ENCODE measurements around the gene GNA12. TPM values are rescaled to one million over a fixed set of nuclear protein-coding genes. Genes with fewer than 3 reads are reported as not detected.

The GNA12 gene
- total RNA-seq, 1 donor from 2014 or later = 68.6 TPM

DNA sequence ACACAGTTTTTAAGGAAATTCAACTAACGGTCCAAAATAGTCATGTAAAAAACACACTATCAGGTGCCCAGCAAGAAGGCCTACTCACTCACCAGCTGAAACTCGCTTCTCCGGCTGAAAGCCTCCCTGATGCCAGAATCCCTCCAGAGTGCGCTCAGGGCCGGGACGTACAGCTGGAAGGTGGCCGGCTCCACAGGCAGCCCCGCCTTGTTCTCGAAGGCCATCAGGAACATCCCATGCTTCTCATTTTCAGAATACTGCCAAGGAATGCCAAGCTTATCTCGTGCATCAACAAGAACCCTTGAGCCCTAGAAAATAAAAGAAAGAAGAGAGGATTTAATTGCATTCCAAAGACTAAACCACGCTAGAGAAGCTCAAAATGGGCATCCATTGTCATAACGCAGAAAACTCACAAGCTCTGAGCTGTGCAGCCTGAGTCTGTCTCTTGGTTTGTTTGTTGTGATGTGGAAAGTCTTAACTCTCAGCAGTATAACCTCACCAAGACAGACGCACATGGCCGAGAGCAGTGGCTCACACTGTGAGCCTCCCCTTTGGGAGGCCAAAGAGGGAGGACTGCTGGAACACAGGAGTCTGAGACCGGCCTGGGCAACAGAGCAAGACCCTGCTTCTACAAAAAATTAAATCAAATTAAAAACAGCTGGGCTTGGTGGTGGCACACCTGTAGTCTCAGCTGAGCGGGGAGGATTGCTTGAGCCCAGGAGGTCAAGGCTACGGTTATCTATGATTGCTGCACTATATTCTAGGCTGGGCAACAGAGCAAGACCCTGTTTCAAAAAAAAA lies 49.1 kb downstream of the GNA12 start:
- TF ChIP-seq, protein P1, sequence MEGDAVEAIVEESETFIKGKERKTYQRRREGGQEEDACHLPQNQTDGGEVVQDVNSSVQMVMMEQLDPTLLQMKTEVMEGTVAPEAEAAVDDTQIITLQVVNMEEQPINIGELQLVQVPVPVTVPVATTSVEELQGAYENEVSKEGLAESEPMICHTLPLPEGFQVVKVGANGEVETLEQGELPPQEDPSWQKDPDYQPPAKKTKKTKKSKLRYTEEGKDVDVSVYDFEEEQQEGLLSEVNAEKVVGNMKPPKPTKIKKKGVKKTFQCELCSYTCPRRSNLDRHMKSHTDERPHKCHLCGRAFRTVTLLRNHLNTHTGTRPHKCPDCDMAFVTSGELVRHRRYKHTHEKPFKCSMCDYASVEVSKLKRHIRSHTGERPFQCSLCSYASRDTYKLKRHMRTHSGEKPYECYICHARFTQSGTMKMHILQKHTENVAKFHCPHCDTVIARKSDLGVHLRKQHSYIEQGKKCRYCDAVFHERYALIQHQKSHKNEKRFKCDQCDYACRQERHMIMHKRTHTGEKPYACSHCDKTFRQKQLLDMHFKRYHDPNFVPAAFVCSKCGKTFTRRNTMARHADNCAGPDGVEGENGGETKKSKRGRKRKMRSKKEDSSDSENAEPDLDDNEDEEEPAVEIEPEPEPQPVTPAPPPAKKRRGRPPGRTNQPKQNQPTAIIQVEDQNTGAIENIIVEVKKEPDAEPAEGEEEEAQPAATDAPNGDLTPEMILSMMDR (IDR thresholded peaks at IDR 0.05; ENCODE audit: unreplicated experiment) = no peak
- no peak overlapping the region for H3K4me3 Mint-ChIP-seq (ENCODE audit: low read depth)
- peaks cover 29% of the 10 kb centered on the region for H3K36me3 Mint-ChIP-seq (ENCODE audit: insufficient read depth)
- H3K27me3 Mint-ChIP-seq = no peaks in the 10 kb centered on the region
- H3K9me3 Mint-ChIP-seq (ENCODE audit: low read depth) = peaks cover 8% of the 10 kb centered on the region
- no peak for DNase-seq (ENCODE audit: low spot score, unreplicated experiment)
- H3K27ac Mint-ChIP-seq = no peak overlapping the region
- peaks cover under 1% of the 10 kb centered on the region for H3K4me1 Mint-ChIP-seq (ENCODE audit: low read depth)

DNA sequence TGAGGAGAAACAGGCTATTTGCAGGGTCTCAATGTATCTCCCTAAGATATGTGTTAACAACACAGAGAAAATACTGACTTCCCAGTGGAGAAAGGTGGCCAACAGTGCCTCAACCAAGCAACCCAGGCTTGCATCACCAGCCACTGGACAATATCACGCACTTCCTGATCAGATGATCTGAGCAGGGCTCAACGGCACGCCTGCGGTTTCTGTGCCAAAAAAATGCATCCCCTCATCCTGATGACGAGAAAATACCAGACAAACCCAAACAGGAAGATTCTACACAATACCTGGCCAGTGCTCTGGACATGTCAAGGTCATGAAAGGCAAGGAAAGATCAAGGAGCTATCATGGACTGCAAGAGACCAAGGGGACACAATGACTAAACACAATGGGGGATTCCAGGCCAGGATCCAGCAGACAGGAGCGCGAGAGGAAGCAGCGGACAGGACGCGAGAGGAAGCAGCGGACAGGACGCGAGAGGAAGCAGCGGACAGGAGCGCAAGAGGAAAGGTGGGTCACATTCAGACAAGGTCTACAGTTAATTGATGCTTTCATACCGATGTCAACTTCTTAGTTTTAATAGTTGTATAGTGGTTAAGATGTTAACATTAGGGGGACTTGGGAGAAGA lies 51.1 kb downstream of the GNA12 start:
- Mint-ChIP-seq H3K27ac (no peak overlapping the region), H3K9me3 (ENCODE audit: low read depth) (peaks cover 2% of the 10 kb centered on the region), H3K4me3 (ENCODE audit: low read depth) (no peak overlapping the region), H3K27me3 (no peaks in the 10 kb centered on the region), H3K4me1 (ENCODE audit: low read depth) (no peaks in the 10 kb centered on the region), H3K36me3 (ENCODE audit: insufficient read depth) (peaks cover 29% of the 10 kb centered on the region)
- DNase-seq (ENCODE audit: low spot score, unreplicated experiment) = no peak
- TF ChIP-seq, protein P1 (IDR thresholded peaks at IDR 0.05; ENCODE audit: unreplicated experiment) = no peak

DNA sequence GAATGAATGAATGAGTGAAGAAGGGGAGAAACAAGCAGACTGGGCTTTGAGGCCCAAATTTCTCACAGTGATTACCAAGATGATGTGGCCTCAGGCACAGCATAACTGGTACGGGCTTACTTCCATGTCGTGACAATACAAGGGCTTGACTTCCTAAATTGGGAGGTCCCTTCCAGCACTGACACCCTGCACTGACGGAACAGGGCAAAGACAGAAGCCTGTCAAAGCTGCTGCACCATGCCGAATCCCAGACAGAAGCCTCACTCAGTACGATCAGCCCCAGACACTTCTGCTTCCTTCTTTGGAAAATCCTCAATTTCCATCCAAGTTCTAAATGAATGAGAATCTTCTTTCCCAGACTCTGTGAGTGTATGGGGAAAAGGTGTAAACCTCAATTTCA lies 51.9 kb downstream of the GNA12 start:
- Mint-ChIP-seq H3K9me3 (ENCODE audit: low read depth) (no peaks in the 10 kb centered on the region), H3K36me3 (ENCODE audit: insufficient read depth) (peaks cover 27% of the 10 kb centered on the region), H3K27me3 (no peaks in the 10 kb centered on the region), H3K4me3 (ENCODE audit: low read depth) (no peak overlapping the region), H3K4me1 (ENCODE audit: low read depth) (no peaks in the 10 kb centered on the region), H3K27ac (no peak overlapping the region)
- TF ChIP-seq, protein P1 (IDR thresholded peaks at IDR 0.05; ENCODE audit: unreplicated experiment) = no peak
- no peak for DNase-seq (ENCODE audit: low spot score, unreplicated experiment)

DNA sequence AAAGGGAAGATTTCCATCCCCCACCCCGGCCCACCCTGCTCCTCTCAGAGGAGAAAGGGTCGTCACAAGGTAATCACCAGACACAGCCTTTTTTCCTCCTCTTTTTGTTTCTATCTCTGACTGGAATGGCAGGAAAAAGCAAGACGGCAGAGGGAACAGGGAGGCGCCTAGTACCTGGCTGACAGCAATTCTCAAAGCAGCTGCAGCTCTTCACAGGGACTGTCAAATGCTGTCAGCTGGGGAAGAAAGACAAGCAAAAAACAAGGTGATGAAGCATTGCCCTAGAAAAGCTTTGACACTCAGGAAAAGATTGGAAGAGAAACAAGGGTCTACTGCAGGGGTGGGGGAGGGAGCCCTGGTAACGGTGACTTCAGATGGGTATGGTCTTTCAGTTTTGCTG lies 52.7 kb downstream of the GNA12 start:
- Mint-ChIP-seq H3K27ac (no peak overlapping the region), H3K4me1 (ENCODE audit: low read depth) (no peaks in the 10 kb centered on the region), H3K4me3 (ENCODE audit: low read depth) (no peak overlapping the region), H3K27me3 (no peaks in the 10 kb centered on the region), H3K9me3 (ENCODE audit: low read depth) (no peaks in the 10 kb centered on the region), H3K36me3 (ENCODE audit: insufficient read depth) (peaks cover 27% of the 10 kb centered on the region)
- DNase-seq (ENCODE audit: low spot score, unreplicated experiment) = no peak
- TF ChIP-seq, protein P1 (IDR thresholded peaks at IDR 0.05; ENCODE audit: unreplicated experiment) = no peak

DNA sequence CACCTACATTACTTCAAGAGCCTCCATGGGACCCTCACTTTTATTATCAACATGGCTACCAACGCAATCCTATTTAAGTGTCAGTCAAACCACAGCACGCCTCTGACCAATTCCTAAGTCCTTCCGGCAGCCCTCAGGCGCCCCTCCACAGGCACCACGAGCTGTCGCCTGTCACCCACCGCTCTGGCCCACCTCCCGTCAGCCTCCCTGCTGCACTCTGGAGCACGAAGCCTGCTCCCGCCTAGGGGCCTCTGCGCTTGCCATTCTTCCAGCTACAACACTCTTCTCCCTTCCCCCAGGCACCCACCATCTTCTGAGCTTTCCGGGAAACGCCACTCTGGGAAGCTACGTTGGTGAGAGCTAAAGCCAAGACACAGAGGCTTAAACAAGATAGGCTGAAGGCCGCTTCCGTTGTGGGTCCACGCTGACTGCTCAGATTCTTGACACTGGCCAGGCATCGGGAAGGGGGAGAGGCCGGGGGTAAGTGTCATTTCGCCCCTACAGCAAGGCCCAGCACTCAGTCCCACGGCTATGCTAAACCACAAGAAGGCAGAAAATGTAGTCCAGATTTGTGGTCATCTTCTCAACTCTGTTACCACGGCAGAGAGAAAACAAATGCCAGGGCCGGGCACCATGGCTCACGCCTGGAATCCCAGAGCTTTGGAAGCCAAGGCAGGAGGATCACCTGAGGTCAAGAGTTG lies 56.7 kb downstream of the GNA12 start:
- Mint-ChIP-seq H3K4me3 (ENCODE audit: low read depth) (no peak overlapping the region), H3K36me3 (ENCODE audit: insufficient read depth) (peaks cover 20% of the 10 kb centered on the region), H3K27me3 (no peaks in the 10 kb centered on the region), H3K9me3 (ENCODE audit: low read depth) (peaks cover 5% of the 10 kb centered on the region), H3K4me1 (ENCODE audit: low read depth) (no peaks in the 10 kb centered on the region), H3K27ac (no peak overlapping the region)
- no peak for DNase-seq (ENCODE audit: low spot score, unreplicated experiment)
- TF ChIP-seq, protein P1 (IDR thresholded peaks at IDR 0.05; ENCODE audit: unreplicated experiment) = no peak

All from progenitor cell of endocrine pancreas (in vitro differentiated cells).